Left ventricle myocardium superior (tissue), 1 donor: Measurements from ENCODE around the gene SRGAP1. TPM values are rescaled to one million over a fixed set of nuclear protein-coding genes. Genes with fewer than 3 reads are reported as not detected.
"Not testable (repeated sequence)": the region's sequence is repeated elsewhere in the genome, so short reads cannot be mapped to it uniquely, and the experiment has no call there.

Experiments
- ATAC-seq: fragments of 200-7000 bp; cut with Tn5 transposase; one replicate; pipeline ENCODE4 v1.9.1; 2020; ENCODE audit warnings: mild to moderate bottlenecking, moderate library complexity
- DNase-seq: peaks from one replicate; pipeline ENCODE4 v3.0.0-alpha.2; 2020
- intact Hi-C: fragments of 100-400 bp; cut with micrococcal nuclease; formaldehyde crosslinking; loops from one replicate; pipeline ENCODE4 v1.11.0; 2022
- total RNA-seq: library from RNA; stranded (reverse); fragmentation: NEBNext Ultra II Directional; extraction: Animal tissue kit (Norgen Biotek cat#: 25700); gene quantifications from one replicate; pipeline ENCODE4 v1.2.1, GENCODE V29; 2021
- donor health status: DM: no; HTN: yes; CAD: no; lungs with severe emphysema.

The SRGAP1 gene
- total RNA-seq, 1 donor from 2014 or later: 2.6 TPM

DNA sequence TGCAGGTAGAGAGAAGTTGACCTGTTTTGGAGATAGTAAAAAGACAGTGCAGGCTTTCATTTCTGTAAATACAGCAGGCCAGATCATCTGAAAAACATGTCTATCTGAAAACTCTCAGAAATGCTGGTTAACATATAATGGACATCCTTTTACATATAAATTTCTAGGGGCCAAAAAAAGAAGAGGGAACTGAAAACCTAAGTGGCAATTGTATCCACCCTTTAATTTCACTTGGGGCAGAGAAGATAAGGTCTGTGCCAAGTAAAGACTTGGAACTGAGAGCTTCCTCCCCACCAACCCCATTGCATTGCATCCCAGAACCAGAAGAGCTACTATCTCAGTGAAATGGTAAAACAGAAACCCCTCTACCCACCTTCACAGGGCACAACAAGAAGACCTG is 141.0 kb downstream of the SRGAP1 start:
- DNase-seq (no peak), ATAC-seq (no peak)
- intact Hi-C loops: no loop called here

DNA sequence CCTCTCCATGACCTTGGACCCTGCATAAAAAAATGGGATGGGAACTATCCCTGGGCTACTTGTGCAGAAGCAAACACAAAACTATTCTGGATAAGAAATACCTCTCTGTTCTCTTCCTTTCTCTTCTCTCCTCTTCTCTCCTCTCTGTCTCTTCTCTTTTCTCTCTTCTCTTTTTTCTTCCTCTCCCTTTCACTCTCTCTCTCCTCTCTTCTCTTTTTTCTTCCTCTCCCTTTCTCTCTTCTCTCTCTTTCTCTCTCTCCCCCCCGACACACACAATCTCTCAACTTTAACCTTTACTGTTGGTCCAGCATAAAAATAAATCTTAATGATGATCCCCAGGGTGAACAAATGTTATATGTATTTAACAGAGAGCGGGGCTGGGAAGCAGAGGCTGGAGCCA is 141.4 kb downstream of the SRGAP1 start:
- ATAC-seq: no peak
- intact Hi-C loops: no loop called here

DNA sequence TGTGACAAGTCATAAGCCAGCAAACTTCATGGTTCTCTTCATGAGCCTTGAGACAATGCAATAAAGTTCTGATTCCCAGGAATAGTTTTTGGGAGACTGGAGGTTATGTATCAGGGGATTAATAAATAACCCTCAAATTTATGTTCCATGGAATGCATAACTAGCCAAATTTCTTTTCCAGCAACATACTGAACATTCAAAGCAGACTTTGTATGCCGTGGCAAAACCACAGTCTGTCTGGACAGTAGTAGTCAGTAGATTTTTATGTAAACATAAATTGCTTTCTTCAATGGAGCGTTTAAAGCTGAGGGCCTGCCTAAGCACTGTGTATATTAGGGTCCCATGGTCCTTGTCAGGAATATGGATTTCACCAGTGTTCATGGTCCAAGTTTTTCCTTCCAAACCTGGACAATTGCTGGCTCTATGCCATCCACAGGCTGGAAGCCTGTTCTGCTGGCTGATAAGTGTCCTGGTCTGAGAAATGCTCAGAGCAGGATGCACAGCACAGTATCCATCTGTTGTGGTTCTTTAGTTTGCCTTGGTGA is 144.9 kb downstream of the SRGAP1 start:
- peak; percentile 51 for ATAC-seq
- DNase-seq: no peak
- intact Hi-C loops: no loop called here

More for the DNA sequence above, 141.4 kb downstream of the SRGAP1 start:
- no peak for DNase-seq

DNA sequence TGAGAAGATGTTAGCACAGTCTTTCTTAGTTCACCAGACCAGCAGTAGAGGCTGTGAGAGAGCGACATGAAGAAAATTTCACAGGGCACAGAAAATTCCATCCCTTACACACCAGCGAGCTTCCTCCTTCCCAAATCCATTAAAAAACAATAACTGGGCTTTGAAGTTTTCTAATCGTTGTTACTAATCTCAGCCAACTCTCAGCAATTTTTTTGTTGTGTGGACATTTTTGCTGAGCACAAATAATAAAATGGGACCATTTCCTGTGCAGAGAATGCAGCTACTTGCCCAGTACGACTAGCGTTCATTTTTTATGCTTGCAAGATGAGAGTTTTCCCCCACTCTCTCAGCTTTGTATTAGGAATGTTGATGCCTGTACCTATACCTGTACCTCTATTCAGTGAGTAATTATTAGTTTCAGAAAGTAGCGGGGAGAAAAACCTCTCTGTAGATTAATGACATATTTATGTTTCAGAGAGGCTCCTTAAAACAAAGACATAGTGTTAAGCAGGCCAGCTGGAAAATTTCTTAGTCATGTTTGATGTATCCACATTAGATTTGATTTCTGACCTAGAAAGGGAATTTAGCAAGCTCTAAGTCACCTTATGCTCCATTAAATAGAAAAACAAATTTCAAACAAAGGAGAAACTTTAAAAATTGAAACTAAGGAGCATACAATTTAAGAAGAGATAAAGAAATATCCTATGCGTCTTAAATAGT is 146.5 kb downstream of the SRGAP1 start:
- intact Hi-C loops: no loop called here
- no peak for ATAC-seq

DNA sequence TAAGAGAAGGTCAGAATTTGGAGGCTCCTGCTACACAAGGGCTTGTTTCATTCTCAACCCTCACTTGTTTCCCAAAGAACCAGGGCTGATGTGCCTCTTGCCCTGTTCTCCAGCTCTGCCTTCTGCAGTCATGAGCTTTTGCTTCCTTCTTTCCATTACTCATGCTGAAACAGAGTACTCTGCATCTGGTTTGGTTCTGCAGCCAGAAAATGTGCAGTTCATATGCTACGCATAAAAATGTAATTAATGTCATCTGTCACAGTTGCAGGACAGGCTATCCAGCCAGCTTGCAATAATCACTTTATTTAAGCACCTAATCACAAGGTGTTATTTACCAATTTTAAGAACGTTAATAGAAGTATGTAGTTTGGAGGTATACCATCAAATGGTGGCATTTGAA is 150.2 kb downstream of the SRGAP1 start:
- intact Hi-C loops: no loop called here
- no peak for ATAC-seq
- DNase-seq: no peak

More for the DNA sequence above, 146.5 kb downstream of the SRGAP1 start:
- DNase-seq: no peak

DNA sequence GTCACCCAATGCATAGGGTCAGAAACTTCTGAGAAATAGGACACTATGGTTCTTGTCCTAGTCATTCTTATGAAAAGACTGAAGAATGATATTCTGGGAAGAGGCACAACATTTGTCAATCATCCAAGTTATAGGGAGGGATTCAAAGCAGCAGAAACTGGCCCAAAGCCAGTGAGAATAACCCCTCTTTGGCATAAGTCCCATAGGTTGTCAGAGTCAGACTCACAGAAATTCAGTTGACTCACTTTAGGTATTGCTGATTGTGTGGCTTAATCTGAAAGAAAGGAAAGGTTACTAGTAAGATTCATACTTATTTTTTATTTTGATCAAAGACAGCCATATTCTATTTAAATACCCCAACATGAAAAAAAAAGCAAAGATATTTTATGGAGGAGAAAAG is 151.0 kb downstream of the SRGAP1 start:
- ATAC-seq (no peak), DNase-seq (no peak)
- intact Hi-C loops: no loop called here

DNA sequence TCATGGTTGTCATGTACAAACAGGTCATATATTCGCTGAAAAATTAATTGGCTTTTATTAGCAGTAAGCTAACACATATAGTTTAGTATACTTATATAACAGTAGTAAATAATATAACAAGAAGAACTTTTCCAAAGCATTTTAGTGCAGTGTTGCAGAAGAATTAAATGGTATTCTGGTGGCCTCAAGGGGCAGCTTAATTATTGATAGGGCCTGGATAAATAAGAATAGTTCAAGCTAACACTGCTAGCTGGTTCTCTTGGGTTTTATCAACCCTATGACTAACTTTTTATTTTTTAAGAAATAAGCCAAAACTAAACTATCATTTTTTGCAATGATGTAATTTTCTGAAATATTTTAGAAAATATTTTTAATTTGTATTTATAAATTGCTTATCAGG is 152.1 kb downstream of the SRGAP1 start:
- intact Hi-C loops: no loop called here
- no peak for DNase-seq
- no peak for ATAC-seq

DNA sequence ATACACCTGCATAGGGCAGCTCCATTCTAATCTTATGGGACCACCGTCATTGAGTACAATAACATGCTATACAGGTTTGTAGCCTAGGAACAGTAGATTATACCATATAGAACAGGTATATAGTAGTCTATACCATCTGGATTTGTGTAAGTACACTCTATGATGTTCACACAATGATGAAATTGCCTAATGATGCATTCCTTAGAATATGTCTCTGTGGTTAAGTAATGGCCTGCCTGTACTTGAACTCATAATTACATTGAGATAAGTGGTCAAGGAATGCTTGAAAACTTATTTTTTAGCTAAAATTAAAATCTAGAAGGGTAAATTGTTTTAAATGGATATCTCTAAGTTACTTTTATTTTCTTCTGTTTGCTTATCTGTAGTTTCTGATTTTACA is 152.7 kb downstream of the SRGAP1 start:
- intact Hi-C loops: no loop called here
- DNase-seq (no peak), ATAC-seq (no peak)

DNA sequence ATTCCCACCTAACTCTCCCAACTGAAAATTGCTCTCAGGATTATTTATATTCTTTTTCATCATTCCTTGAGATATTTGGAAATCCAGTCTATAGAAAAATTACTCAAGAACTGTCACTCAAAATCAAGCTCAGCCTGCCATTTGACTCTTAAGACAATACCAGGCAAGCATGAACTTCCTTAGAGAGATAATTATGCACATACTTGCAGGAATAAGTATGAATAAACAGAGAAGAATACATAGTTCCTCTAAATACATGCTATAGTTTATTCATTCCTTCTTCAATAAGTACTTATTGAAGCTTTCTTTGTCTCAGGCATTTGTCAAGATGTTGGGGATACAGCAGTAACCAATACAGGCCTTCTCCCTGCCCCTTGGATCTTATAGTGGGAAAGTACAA is 154.1 kb downstream of the SRGAP1 start:
- no peak for ATAC-seq
- intact Hi-C loops: no loop called here

DNA sequence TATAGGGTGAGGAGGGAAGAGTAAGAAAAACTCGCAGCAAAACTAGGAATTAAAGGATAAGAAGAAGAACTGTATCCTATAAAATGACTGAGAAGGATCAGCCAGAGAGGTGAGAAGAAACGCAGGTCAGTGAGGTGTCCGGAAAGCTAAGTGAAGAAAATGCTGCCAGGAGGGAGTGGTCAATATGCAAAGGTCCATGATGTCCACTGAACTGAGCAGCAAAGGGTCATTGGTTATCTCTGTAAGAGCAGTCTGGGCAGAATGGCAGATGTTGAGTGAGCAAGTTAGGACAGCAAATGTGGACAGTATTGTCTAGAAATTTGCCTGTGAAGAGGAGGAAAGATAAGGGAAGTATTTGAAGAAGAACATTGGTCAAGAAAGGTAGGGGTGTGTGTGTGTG is 155.4 kb downstream of the SRGAP1 start:
- intact Hi-C loops: no loop called here
- DNase-seq (no peak), ATAC-seq (no peak)

More for the DNA sequence above, 154.1 kb downstream of the SRGAP1 start:
- no peak for DNase-seq

DNA sequence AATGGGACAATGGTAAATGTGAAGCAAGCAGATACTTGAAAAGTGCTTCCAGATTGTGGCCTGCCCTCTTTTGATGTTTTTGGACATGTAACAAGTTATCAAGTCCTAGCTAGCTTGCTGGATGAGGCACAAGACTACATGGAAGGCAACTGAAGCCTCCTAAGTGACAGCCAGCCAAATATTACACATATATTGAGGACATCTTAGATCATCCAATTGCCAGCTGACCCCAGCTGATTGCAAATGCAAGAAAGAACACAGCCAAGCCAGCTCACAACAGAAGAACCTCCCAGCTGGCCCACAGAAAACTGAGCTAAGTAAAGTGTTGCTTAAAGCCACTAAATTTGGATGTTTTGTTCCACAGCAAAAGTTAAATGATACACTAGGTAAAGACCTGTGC is 156.9 kb downstream of the SRGAP1 start:
- intact Hi-C loops: no loop called here
- ATAC-seq (peak; percentile 82), DNase-seq (no peak)

DNA sequence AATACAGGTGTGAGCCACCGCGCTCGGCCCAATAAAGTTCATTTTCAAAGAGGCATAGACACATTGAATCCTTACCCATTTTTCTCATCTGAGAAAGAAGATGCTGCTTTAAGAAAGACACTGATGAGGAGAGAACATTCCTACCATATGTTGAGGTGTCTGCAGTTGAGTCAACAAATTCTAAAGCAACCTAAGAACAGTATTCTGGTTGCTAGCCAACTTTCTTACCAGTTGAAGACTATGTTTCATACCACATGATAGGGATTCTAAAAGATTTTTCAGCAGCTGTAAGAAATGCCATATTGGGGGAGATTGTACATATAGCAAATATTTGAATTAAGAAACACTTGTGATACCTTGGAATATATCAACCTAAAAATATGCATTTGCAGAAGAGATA is 160.1 kb downstream of the SRGAP1 start:
- no peak for ATAC-seq
- intact Hi-C loops: no loop called here
- no peak for DNase-seq

DNA sequence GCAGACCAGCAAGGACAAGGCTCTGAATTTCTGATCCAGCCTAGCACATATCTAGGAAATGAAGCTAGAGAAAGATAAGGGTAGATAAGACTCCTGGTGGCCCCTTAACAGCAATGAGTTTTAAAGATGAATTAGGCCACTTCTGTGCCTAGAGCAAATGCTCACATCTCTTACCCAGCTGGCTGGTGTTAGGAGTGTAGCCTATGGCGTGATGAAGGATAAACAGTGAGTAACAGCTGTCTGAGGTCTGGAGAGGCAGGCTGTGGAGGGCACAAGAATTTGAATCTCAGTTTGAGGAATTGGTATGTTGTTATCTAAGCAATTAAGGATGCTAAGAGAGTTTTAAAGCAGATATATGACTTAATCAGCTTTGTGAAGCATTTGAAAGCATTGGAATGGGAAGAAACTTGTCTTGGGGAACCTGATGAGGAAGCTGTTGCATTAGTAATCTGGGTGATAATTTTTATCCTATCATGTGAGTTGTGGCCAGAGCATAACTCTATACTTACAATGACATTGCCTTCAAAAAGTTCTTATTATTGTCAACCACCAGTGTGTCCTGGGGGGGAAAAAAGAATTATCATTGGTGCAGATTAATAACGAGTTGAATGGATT is 161.8 kb downstream of the SRGAP1 start:
- intact Hi-C loops: no loop called here
- no peak for DNase-seq
- ATAC-seq: no peak

DNA sequence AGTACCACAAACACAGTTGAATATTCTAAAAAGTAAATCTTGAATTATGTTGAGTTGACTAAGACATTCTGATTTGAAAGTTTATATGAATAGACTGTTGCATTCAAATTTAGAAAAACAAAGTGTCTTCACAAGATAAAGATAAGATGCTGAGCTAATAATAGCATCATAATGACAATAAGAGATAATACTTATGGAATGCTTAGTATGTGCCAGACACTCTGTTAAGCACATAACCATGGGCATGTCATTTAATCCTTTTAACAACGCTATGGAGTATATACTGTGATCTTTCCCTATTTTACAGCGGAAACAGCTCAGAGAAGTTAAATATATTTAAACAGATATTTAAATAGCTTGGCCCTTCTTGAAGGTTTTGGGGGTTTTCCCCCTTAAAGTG is 163.4 kb downstream of the SRGAP1 start:
- intact Hi-C loops: no loop called here
- ATAC-seq: no peak

DNA sequence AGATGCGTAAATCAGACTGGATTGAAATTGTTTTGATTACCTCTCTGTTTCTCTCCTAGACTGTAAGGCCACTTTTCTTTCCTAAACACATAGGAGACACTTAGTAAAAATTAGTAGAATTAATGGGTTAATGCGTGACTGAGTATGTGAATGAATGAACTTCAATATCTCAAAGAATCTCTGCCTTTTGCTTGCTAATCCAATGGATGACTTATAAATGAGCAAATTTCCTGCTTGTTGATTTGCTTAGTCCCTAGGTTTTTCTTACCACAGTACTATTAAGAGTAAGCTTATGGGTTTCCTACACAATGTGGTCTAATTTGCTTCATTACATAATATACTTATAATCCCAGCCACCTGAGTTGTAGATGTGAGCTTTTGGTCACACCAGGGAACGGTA is 164.1 kb downstream of the SRGAP1 start:
- intact Hi-C loops: no loop called here
- ATAC-seq (no peak), DNase-seq (no peak)

More for the DNA sequence above, 163.4 kb downstream of the SRGAP1 start:
- DNase-seq: no peak

DNA sequence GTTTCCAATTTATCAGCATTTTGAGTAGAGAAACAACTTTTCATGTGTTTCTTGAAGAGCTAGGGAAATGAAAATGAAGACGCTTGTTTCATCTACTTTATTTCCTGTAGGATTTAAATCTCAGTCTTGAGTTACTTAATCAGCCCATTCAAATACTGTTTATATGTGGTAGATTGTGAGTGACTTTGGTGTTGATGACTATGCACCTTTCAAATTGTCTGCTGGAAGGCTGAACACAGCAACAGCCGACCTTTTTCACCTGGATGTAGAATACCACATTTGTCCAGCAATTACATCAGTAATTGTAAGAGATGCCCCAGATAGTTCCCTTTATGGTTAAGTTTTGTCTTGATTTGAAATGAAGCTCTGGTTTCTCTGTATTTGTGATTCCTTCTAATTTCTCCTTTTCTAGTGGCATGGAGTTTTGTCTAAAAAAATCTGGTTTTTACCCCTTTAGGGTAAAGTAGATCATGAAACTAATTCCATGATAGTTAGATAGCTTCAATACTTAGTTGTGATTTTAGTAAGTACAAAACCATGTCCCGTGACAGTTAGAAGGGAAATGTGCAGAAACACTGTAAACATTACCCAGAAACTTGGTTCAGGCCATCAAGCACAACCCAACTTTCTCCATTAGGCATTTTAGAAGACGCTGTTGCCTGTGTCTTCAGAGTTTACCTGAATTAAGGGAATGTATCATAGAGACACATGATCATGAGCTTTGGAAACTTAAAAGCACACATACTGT is 165.0 kb downstream of the SRGAP1 start:
- DNase-seq (no peak), ATAC-seq (no peak)
- intact Hi-C loops: no loop called here

DNA sequence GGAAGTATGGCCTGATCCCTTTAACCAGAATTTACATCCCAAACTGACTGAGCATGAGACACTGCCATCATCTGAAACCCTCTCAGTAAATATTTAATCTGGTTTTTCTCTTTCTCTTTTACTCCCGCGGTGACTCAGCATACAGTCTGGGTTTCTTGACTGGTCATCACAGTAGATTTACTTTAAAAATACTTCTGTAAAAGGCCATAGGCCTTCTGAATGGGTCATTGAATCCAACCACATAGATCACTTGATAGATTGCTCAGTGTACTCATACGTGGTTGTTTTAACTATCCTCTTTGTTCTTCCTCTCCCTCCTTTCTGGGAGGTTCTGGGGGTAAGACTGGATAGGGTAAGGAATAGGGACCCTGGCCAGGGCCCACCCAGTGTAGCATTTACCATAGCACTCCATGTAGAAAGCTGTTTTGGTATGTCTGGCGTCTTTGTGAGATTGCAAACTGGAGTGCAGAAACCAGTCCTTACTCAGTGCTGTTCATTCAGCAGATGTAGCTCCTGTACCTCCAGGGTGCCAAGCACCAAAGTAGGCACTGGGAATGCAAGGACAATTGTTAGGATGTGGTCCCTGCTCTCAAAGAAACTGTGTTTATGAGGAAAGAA is 165.7 kb downstream of the SRGAP1 start:
- intact Hi-C loops: no loop called here
- ATAC-seq (no peak), DNase-seq (no peak)

DNA sequence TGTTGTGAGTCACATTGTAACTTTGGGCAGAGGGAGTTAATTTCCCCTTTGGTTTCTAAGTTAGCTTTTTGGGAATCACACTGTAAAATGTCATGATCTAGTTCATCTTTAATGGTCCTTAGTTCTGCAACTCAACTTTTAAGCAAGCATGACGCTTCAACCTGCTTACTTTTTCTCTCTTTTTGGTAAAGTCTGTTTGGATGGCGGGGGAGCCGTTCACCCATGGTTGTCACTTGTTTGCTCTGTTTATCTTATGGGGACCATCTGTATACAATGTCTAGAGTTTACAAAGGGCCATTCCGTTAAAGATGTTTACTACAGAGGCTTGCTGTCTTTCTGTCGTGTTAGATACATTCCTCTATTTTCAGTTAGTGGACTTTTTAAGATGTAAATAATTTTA is 172.0 kb downstream of the SRGAP1 start:
- ATAC-seq (no peak), DNase-seq (no peak)
- intact Hi-C loops: no loop called here

DNA sequence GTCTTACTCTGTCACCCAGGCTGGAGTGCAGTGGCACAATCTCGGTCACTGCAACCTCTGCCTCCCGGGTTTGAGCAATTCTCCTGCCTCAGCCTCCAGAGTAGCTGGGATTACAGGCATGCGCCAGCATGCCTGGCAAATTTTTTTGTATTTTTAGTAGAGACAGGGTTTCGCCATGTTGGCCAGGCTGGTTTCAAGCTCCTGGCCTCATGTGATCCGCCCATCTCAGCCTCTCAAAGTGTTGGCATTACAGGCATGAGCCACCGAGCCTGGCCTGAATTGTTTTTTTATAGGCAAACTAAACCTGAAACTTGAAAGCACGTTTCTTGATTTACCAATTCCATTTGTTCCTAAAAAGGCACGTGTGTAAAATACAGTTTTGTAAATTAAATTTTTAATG is 173.6 kb downstream of the SRGAP1 start:
- DNase-seq, intact Hi-C loops, ATAC-seq: not testable (repeated sequence)

DNA sequence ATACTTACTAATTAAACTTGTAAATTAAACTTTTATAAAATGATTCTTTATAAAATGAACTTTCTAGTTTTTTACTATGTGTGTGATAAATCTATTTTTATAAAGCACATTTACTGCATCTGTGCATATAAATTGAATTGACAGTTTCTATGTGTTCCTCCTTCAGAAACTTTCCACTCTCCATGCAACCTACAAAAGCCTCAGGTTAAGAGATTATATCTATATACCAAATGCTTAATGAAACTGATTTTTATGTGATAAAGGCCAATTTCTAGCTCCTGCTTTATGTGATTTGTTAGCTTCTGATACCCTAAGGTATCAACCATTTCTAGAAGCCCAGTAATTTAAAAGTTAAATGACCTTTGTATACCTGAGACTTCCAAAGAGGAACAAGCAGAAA is 174.0 kb downstream of the SRGAP1 start:
- ATAC-seq (no peak), DNase-seq (no peak)

More for the DNA sequence above, 174.0 kb downstream of the SRGAP1 start:
- intact Hi-C loops: no loop called here
